GM12878 (cell line): ENCODE measurements around the gene CDSN. TPM values are rescaled to one million over a fixed set of nuclear protein-coding genes. Genes with fewer than 3 reads are reported as not detected.

Experiments used
- ATAC-seq: fragments of 200-7000 bp; cut with Tn5 transposase; 3 replicates; pipeline ENCODE4 v1.9.1; 2020; ENCODE audit warnings: mild to moderate bottlenecking, moderate library complexity
- BruUV-seq: library from RNA; stranded (reverse); fragments of 400-500 nt; replicated peaks from 2 replicates; lab custom pipeline; 2021; lab: Mats Ljungman, UMichigan
- CTCF ChIA-PET: fragments of 300-600 bp; sonication (Branson Sonifier 250); formaldehyde crosslinking; extraction: SDS; loops from one replicate; lab custom pipeline; 2021; ENCODE audit warnings: inconsistent platforms; lab: Yijun Ruan, JAX
- POLR2A ChIA-PET: fragments of 350-600 bp; formaldehyde crosslinking; extraction: SDS; loops from one replicate; lab custom pipeline; 2021; ENCODE audit warnings: inconsistent platforms; lab: Charles Lee
- RAD21 ChIA-PET: fragments of 300-600 bp; sonication (Branson Sonifier 250); formaldehyde crosslinking; loops from one replicate; lab custom pipeline; 2023; ENCODE audit warnings: antibody characterized with exemption; ENCODE audit not compliant: unreplicated experiment; lab: Charles Lee
- SMC1A ChIA-PET: fragments of 300-600 bp; sonication (Branson Sonifier 250); formaldehyde crosslinking; loops from one replicate; lab custom pipeline; 2023; ENCODE audit not compliant: unreplicated experiment, uncharacterized antibody; lab: Charles Lee
- DNase-seq: peaks from one replicate; pipeline ENCODE4 v3.0.0-alpha.2; 2011; ENCODE audit warnings: low read depth, low spot score
- FAIRE-seq: peaks from 3 replicates; lab custom pipeline; 2011; peaks lifted over from hg19 to GRCh38; lab: Jason Lieb, UNC
- H2AFZ ChIP-seq: 2 replicates; pipeline ENCODE4 v1.6.0; 2011; ENCODE audit warnings: low read depth, low read length, control low read depth; ENCODE audit not compliant: control insufficient read depth
- H3K27ac ChIP-seq: 2 replicates; pipeline ENCODE4 v1.5.1; 2011; ENCODE audit warnings: control low read depth; ENCODE audit not compliant: control insufficient read depth, insufficient read depth
- H3K27me3 ChIP-seq, 2 experiments: replicated peaks in 1 of 2; 2 replicates each; pipeline versions ENCODE4 v1.6.0 to v1.6.1; 2011; ENCODE audit warnings: low read length in 1 of 2; ENCODE audit not compliant: control insufficient read depth in 2 of 2, insufficient read depth in 2 of 2
- H3K36me3 ChIP-seq, 2 experiments: 2 replicates each; pipeline ENCODE4 v1.5.1; 2011; ENCODE audit warnings: low read length in 1 of 2; ENCODE audit not compliant: control insufficient read depth in 2 of 2, insufficient read depth in 2 of 2
- H3K4me1 ChIP-seq: 2 replicates; pipeline ENCODE4 v1.6.1; 2011; ENCODE audit warnings: mild to moderate bottlenecking, low read length, moderate library complexity, mixed read lengths; ENCODE audit not compliant: control insufficient read depth, insufficient read depth
- H3K4me2 ChIP-seq: 2 replicates; pipeline ENCODE4 v1.6.0; 2011; ENCODE audit warnings: control low read depth; ENCODE audit not compliant: control insufficient read depth, insufficient read depth
- H3K4me3 ChIP-seq: fragments of 200-600 bp; sonication (generic); 2 replicates; pipeline ENCODE4 v1.5.1; 2016
- H3K79me2 ChIP-seq: 2 replicates; pipeline ENCODE4 v1.6.0; 2011; ENCODE audit warnings: low read length; ENCODE audit not compliant: control insufficient read depth, insufficient read depth
- H3K9ac ChIP-seq: 2 replicates; pipeline ENCODE4 v1.8.0; 2011; ENCODE audit warnings: low read length, control low read depth, mixed read lengths; ENCODE audit not compliant: control insufficient read depth, insufficient read depth
- H3K9me3 ChIP-seq: replicated peaks from 3 replicates; pipeline ENCODE4 v1.5.1; 2011; ENCODE audit warnings: mild to moderate bottlenecking, low read length; ENCODE audit not compliant: control insufficient read depth, insufficient read depth
- H4K20me1 ChIP-seq: 2 replicates; pipeline ENCODE4 v1.6.0; 2011; ENCODE audit not compliant: control insufficient read depth, insufficient read depth
- CHD4 ChIP-seq: fragments of 200-600 bp; sonication (generic); IDR thresholded peaks from 2 replicates; pipeline ENCODE4 v1.6.1; 2016; ENCODE audit warnings: mild to moderate bottlenecking
- CUX1 ChIP-seq: IDR thresholded peaks from 2 replicates; pipeline ENCODE4 v1.6.1; 2012; ENCODE audit warnings: improper control_type of control experiment, low read depth, low read length; ENCODE audit not compliant: insufficient replicate concordance
- EED ChIP-seq: sonication (generic); IDR thresholded peaks from 2 replicates; pipeline ENCODE4 v1.6.1; 2016; ENCODE audit warnings: antibody characterized with exemption, low read depth
- EP300 ChIP-seq, 2 experiments: fragments of 150-350 bp in 1 of 2; IDR thresholded peaks; 2 replicates each; pipeline ENCODE4 v1.6.1; 2011 to 2012; ENCODE audit warnings: low read depth in 2 of 2, low read length in 2 of 2, borderline replicate concordance in 1 of 2, improper control_type of control experiment in 1 of 2, inconsistent platforms in 1 of 2; ENCODE audit not compliant: control insufficient read depth in 1 of 2
- EZH2 ChIP-seq: IDR thresholded peaks from 2 replicates; pipeline ENCODE4 v1.6.1; 2012; ENCODE audit warnings: low read depth, mild to moderate bottlenecking, control low read depth, inconsistent platforms, low read length, borderline replicate concordance; ENCODE audit not compliant: control insufficient read depth
- FOXM1 ChIP-seq: IDR thresholded peaks from 2 replicates; pipeline ENCODE4 v1.6.1; 2012; ENCODE audit warnings: low read depth, mild to moderate bottlenecking, inconsistent platforms, low read length, moderate library complexity
- HDGF ChIP-seq: fragments of 450-650 bp; IDR thresholded peaks from 2 replicates; pipeline ENCODE4 v1.6.1; 2016; ENCODE audit warnings: antibody characterized with exemption
- MYC ChIP-seq: IDR thresholded peaks from 2 replicates; pipeline ENCODE4 v1.6.1; 2011; ENCODE audit warnings: mild to moderate bottlenecking, low read length, moderate library complexity, inconsistent platforms; ENCODE audit not compliant: insufficient read depth, insufficient replicate concordance, insufficient read length, severe bottlenecking
- NFIC ChIP-seq: IDR thresholded peaks from 2 replicates; pipeline ENCODE4 v1.6.1; 2012; ENCODE audit warnings: low read depth, mild to moderate bottlenecking, inconsistent platforms, low read length, moderate library complexity
- POLR2AphosphoS2 ChIP-seq: IDR thresholded peaks from 2 replicates; pipeline ENCODE4 v1.6.1; 2011; ENCODE audit warnings: low read depth, mild to moderate bottlenecking, low read length, improper control_type of control experiment, moderate library complexity
- RCOR1 ChIP-seq: conservative IDR thresholded peaks from 2 replicates; pipeline ENCODE4 v1.6.1; 2012; ENCODE audit warnings: low read depth, low read length, improper control_type of control experiment
- SIN3A ChIP-seq: IDR thresholded peaks from 2 replicates; pipeline ENCODE4 v1.6.1; 2012; ENCODE audit warnings: low read depth, low read length, improper control_type of control experiment
- TARDBP ChIP-seq: IDR thresholded peaks from 2 replicates; pipeline ENCODE4 v1.6.1; 2016; ENCODE audit warnings: borderline replicate concordance
- ZBTB33 ChIP-seq: fragments of 450-650 bp; IDR thresholded peaks from 2 replicates; pipeline ENCODE4 v1.6.1; 2017; ENCODE audit warnings: mild to moderate bottlenecking
- WGBS: methylation state at CpG from one replicate; pipeline ENCODE4 v1.1.6; 2016; ENCODE audit warnings: low lambda C conversion rate; ENCODE audit not compliant: insufficient replicate concordance, insufficient coverage; ENCODE audit errors: missing lambda C conversion rate; 5-methylcytosine and 5-hydroxymethylcytosine counted together
- in situ Hi-C: fragments of 300-500 bp; cut with MboI; formaldehyde crosslinking; loops from 9 replicates; pipeline ENCODE4 v1.14.3; 2018; ENCODE audit warnings: mixed read lengths
- intact Hi-C: fragments of 100-400 bp; cut with micrococcal nuclease; formaldehyde crosslinking; loops from one replicate; pipeline ENCODE4 v1.14.2; 2022; ENCODE audit not compliant: unreplicated experiment
- polyA plus RNA-seq, 11 experiments: library from polyadenylated mRNA; depleted of rRNA in 4 of 11; unstranded in 6 of 11; stranded (reverse) in 5 of 11; fragments of >200 nt; fragmentation: Nextera tagmentation in 4 of 11; fragmentation: Illumina TruSeq in 1 of 11; extraction: Ambion mirVana in 4 of 11; extraction: Trizol in 1 of 11; gene quantifications; 1 replicate in 1 of 11; 2 replicates in 10 of 11; pipeline versions ENCODE4 v1.2.1 to v1.2.3, GENCODE V29; 2011 to 2016; ENCODE audit warnings: inconsistent platforms in 2 of 11, missing spikeins in 2 of 11, low read depth in 1 of 11
- total RNA-seq, 4 experiments: library from RNA; depleted of rRNA in 3 of 4; stranded (reverse); fragments of >200 nt in 3 of 4; fragmentation: Illumina TruSeq in 1 of 4; extraction: Trizol in 1 of 4; gene quantifications; 2 replicates each; pipeline versions ENCODE4 v1.2.1 to v1.2.3, GENCODE V29; 2013 to 2021

The CDSN gene
- total and polyA plus RNA-seq, 10 of the 15 experiments (the other 5 are each of a cell fraction or from before 2014, with no cell fraction given), result 0.01 TPM; not detected in 9

GRCh38 chr6:31143148-31143547 is 22.9 kb upstream of the CDSN start:
- H3K4me2 ChIP-seq, result no peak overlapping the region
- FAIRE-seq (no peak), DNase-seq (no peak), ATAC-seq (no peak)
- no peaks in the 10 kb centered on the region for H3K27me3 ChIP-seq
- no peak overlapping the region for H3K4me3 ChIP-seq
- SMC1A ChIA-PET, result no interaction called here
- no peak overlapping the region for H2AFZ ChIP-seq
- POLR2A ChIA-PET, result no interaction called here
- peaks cover 0 to 4% of the 10 kb centered on the region in 2 experiments; a peak in 1 of 4 replicates for H3K36me3 ChIP-seq
- H4K20me1 ChIP-seq, result no peaks in the 10 kb centered on the region
- no peak overlapping the region for H3K9ac ChIP-seq
- RAD21 ChIA-PET, result no interaction called here
- WGBS, result 94% methylated on average over 9 of the region's 11 CpGs
- BruUV-seq, result no TSS peak
- H3K9me3 ChIP-seq, result no peaks in the 10 kb centered on the region
- H3K4me1 ChIP-seq, result peaks cover under 1% of the 10 kb centered on the region; the same call in 1 of the 2 replicates
- intact Hi-C loops, result no loop called here
- no peaks in the 10 kb centered on the region for H3K79me2 ChIP-seq
- CTCF ChIA-PET, result interaction anchor here (22.9 kb wide), 1 partner anchor 50 kb away, joined by 326 read pairs; no protein-coding TSS in a partner anchor
- no peak overlapping the region for H3K27ac ChIP-seq
- in situ Hi-C loops, result no loop called here
- TF ChIP-seq RCOR1 (no peak), EP300 (IDR thresholded peaks at IDR 0.05; ENCODE audit: borderline replicate concordance in 1 of 2, control insufficient read depth in 1 of 2, low read depth in 2 of 2, low read length in 2 of 2) (no peak), FOXM1 (no peak), POLR2AphosphoS2 (no peak), MYC (no peak), ZBTB33 (no peak), EZH2 (no peak), SIN3A (no peak), EED (no peak), TARDBP (no peak), CUX1 (no peak), HDGF (no peak), NFIC (no peak), CHD4 (no peak)
